Stomach (tissue), 9 donors: ENCODE measurements around the gene UBE2L5. TPM values are rescaled to one million over a fixed set of nuclear protein-coding genes. Genes with fewer than 3 reads are reported as not detected.

Source experiments
- DNase-seq, 2 donors: peaks; one replicate each; pipeline versions ENCODE4 v3.0.0 to v3.0.0-alpha.2; 2013 to 2019
- H3K27ac ChIP-seq, 5 donors: fragments of 200-600 bp in 4 of 5; sonication (generic) in 4 of 5; one replicate each; pipeline ENCODE4 v1.5.1; 2013 to 2019; ENCODE audit warnings: mild to moderate bottlenecking in 1 of 5, moderate library complexity in 1 of 5
- H3K27me3 ChIP-seq, 3 donors: fragments of 200-600 bp; sonication (generic); one replicate each; pipeline ENCODE4 v1.5.1; 2017 to 2019; ENCODE audit warnings: mixed run types in 1 of 3
- H3K36me3 ChIP-seq, 4 donors: fragments of 200-600 bp; sonication (generic); 1 replicate in 3 of 4; 2 replicates in 1 of 4; pipeline ENCODE4 v1.5.1; 2016 to 2019
- H3K4me1 ChIP-seq, 4 donors: fragments of 200-600 bp; sonication (generic); one replicate each; pipeline ENCODE4 v1.5.1; 2016 to 2019
- H3K4me3 ChIP-seq, 4 donors: fragments of 200-600 bp; sonication (generic) in 3 of 4; one replicate each; pipeline ENCODE4 v1.5.1; 2016 to 2019; ENCODE audit warnings: mild to moderate bottlenecking in 1 of 4
- H3K9me3 ChIP-seq, 4 donors: fragments of 200-600 bp; sonication (generic); one replicate each; pipeline ENCODE4 v1.5.1; 2016 to 2019
- EP300 ChIP-seq: sonication (generic); formaldehyde crosslinking; IDR thresholded peaks from one replicate; pipeline ENCODE4 v1.6.1; 2017; ENCODE audit warnings: antibody characterized with exemption
- POLR2A ChIP-seq, 4 donors: fragments of 450-650 bp; IDR thresholded peaks; one replicate each; pipeline ENCODE4 v1.6.1; 2016; ENCODE audit warnings: antibody characterized with exemption in 4 of 4, control low read depth in 2 of 4, mild to moderate bottlenecking in 1 of 4, moderate library complexity in 1 of 4
- POLR2AphosphoS5 ChIP-seq, 3 donors: sonication (generic); formaldehyde crosslinking; IDR thresholded peaks; one replicate each; pipeline ENCODE4 v1.6.1; 2016; ENCODE audit warnings: antibody characterized with exemption in 3 of 3
- WGBS, 5 donors: extraction: QIAGEN DNeasy Blood & Tissue Kit in 3 of 5; methylation state at CpG; one replicate each; pipeline versions ENCODE4 v1.1.5 to v1.1.7; 2013 to 2018; 5-methylcytosine and 5-hydroxymethylcytosine counted together
- intact Hi-C: fragments of 100-400 bp; cut with DNase I; formaldehyde crosslinking; loops from one replicate; pipeline ENCODE4 v1.15.1; 2023; ENCODE audit warnings: low total_unique reads
- polyA plus RNA-seq, 3 donors: library from polyadenylated mRNA; stranded (reverse); fragments of 200-250 nt; gene quantifications; one replicate each; pipeline ENCODE4 v1.2.3, GENCODE V29; 2013
- total RNA-seq, 5 donors: library from RNA; depleted of rRNA; stranded (reverse); fragments of >200 nt; gene quantifications; one replicate each; pipeline versions ENCODE4 v1.1.0 to v1.2.3, GENCODE V29; 2014 to 2016
- TF ChIP-seq, protein P1 (sequence below), 7 experiments: fragments of 450-650 bp in 4 of 7; fragments of 200-600 bp in 3 of 7; sonication (generic) in 3 of 7; IDR thresholded peaks; one replicate each; pipeline ENCODE4 v1.5.1; 2016 to 2019; ENCODE audit warnings: antibody characterized with exemption in 7 of 7, control low read depth in 2 of 7, mild to moderate bottlenecking in 1 of 7
- donor health status: healthy with polysubstance abuse.
- donor health status: Bipolar disorder and iron deficiency.
- donor health status: healthy.

The UBE2L5 gene
- total and polyA plus RNA-seq, 8 donors = not detected

DNA sequence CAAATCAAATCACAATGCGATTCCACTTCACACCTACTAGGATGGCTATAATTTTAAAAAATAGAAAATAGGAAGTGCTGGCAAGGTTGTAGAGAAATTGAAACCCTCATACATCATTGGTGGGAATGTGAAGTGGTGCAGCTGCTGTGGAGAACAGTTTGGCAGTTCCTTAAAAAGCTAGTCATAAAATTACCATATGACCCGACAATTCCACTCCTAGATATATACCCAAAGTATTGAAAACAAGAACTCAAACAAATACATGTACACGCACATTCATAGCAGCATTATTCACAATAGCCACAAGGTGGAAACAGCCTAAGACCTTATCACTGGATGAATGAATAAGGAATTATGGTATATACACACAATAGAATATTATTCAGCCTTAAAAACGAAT lies 31.4 kb downstream of the UBE2L5 start:
- H3K27ac ChIP-seq = no peak overlapping the region
- TF ChIP-seq, protein P1, sequence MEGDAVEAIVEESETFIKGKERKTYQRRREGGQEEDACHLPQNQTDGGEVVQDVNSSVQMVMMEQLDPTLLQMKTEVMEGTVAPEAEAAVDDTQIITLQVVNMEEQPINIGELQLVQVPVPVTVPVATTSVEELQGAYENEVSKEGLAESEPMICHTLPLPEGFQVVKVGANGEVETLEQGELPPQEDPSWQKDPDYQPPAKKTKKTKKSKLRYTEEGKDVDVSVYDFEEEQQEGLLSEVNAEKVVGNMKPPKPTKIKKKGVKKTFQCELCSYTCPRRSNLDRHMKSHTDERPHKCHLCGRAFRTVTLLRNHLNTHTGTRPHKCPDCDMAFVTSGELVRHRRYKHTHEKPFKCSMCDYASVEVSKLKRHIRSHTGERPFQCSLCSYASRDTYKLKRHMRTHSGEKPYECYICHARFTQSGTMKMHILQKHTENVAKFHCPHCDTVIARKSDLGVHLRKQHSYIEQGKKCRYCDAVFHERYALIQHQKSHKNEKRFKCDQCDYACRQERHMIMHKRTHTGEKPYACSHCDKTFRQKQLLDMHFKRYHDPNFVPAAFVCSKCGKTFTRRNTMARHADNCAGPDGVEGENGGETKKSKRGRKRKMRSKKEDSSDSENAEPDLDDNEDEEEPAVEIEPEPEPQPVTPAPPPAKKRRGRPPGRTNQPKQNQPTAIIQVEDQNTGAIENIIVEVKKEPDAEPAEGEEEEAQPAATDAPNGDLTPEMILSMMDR (IDR thresholded peaks at IDR 0.05) = no peak
- TF ChIP-seq POLR2A (IDR thresholded peaks at IDR 0.05) (no peak), EP300 (no peak), POLR2AphosphoS5 (IDR thresholded peaks at IDR 0.05) (no peak)
- H3K27me3 ChIP-seq = no peaks in the 10 kb centered on the region
- peaks cover 0 to 6% (median under 1%) of the 10 kb centered on the region in 4 donors for H3K4me1 ChIP-seq
- peak in 1 of 2 donors; percentile 13 for DNase-seq
- H3K4me3 ChIP-seq = no peak overlapping the region
- 82 to 86% (median 84%) methylated on average over 4 of the region's 4 CpGs for WGBS, 5 donors
- intact Hi-C loops = no loop called here
- peaks cover 5 to 10% (median 9%) of the 10 kb centered on the region in 4 donors for H3K36me3 ChIP-seq
- no peaks in the 10 kb centered on the region for H3K9me3 ChIP-seq

DNA sequence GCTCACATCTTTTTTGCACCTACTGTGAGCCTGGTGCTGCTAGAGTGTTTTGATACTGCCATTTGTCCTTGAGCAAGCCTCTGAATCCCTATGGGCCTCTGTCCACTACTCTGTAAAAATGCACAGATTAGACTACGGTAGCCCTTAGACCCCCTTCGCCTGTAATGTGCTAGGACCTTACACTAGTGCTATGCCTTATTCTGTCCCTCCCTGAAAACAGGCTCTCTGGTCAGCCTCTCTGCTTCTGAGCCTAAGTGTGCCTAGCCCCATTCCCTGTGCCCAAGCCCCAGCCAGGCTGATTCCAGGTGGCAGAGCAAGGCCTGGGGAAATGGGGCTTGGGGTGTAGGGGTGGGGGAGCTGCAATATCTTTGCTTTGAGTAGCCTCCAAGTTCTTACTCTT lies 32.7 kb downstream of the UBE2L5 start:
- Histone ChIP-seq H3K27ac (no peak overlapping the region), H3K4me1 (peaks cover 0 to 12% (median 3%) of the 10 kb centered on the region in 4 donors), H3K4me3 (no peak overlapping the region), H3K36me3 (peaks cover 5 to 22% (median 12%) of the 10 kb centered on the region in 4 donors), H3K9me3 (no peaks in the 10 kb centered on the region), H3K27me3 (no peaks in the 10 kb centered on the region)
- WGBS, 5 donors = 85 to 97% (median 91%) methylated on average over 2 of the region's 2 CpGs
- intact Hi-C loops = no loop called here
- no peak for TF ChIP-seq POLR2A (IDR thresholded peaks at IDR 0.05)
- TF ChIP-seq POLR2AphosphoS5 (IDR thresholded peaks at IDR 0.05) = no peak
- TF ChIP-seq, protein P1 (IDR thresholded peaks at IDR 0.05) = no peak
- no peak for TF ChIP-seq EP300
- no peak for DNase-seq

DNA sequence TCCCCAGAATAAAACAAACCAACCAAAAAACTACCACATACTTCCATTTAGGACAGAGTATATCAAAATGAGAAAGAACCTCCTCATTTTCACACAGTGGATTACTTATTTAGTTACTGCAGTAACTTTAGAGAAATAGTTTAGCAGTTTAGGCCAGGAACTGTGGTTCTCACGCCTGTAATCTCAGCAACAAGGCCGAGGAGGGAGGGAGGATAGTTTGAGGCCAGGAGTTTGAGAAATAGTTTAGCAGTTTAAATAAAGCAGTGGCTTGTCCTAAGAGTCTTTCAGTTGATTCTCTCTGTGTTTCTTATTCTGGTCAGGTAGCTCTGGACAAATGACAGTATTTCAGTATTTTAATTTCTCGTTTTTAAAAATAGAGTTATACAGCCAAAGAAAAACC lies 34.0 kb downstream of the UBE2L5 start:
- 33 to 67% (median 53%) methylated on average over 3 of the region's 3 CpGs for WGBS, 5 donors
- Histone ChIP-seq H3K4me3 (no peak overlapping the region), H3K27me3 (no peaks in the 10 kb centered on the region), H3K9me3 (no peaks in the 10 kb centered on the region), H3K36me3 (peaks cover 5 to 25% (median 13%) of the 10 kb centered on the region in 4 donors), H3K27ac (peak overlapping the region in 1 of 5 donors; percentile 4), H3K4me1 (peaks cover 0 to 13% (median 3%) of the 10 kb centered on the region in 4 donors)
- no peak for DNase-seq
- TF ChIP-seq, protein P1 (IDR thresholded peaks at IDR 0.05) = no peak
- no peak for TF ChIP-seq EP300
- no peak for TF ChIP-seq POLR2AphosphoS5 (IDR thresholded peaks at IDR 0.05)
- TF ChIP-seq POLR2A (IDR thresholded peaks at IDR 0.05) = no peak
- intact Hi-C loops = no loop called here

DNA sequence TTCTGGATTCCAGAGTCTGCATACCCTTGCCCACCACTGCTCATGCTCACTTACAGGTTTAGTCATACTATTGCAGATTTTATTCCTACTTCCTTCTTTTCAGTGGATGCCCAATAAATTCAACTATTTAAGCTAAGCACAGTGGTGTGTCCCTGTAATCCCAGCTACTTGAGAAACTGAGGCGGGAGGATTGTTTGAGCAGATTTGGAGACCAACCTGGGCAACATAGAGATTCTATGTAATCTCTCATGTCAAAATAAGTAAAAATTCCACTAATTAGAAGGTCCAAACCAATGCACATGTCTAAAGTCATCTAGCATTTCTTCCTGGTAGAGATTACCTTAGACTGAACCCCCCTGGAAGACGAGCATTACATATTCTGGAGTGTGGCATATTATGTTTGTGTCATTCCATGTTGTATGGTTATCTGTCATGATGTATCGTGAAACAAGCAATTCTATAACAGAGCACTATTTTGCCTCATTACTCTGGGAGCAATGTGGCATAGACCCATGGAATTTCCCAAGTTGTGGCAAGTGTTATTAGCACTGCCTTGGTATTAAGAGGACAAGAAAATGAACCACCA lies 35.1 kb downstream of the UBE2L5 start:
- no peak for DNase-seq
- no peak overlapping the region for H3K27ac ChIP-seq
- intact Hi-C loops = no loop called here
- no peak overlapping the region for H3K4me3 ChIP-seq
- H3K9me3 ChIP-seq = no peaks in the 10 kb centered on the region
- H3K36me3 ChIP-seq = peaks cover 5 to 36% (median 24%) of the 10 kb centered on the region in 4 donors
- WGBS, 5 donors = 58 to 89% (median 83%) methylated on average over 3 of the region's 3 CpGs
- TF ChIP-seq POLR2AphosphoS5 (IDR thresholded peaks at IDR 0.05) (no peak), POLR2A (IDR thresholded peaks at IDR 0.05) (no peak), EP300 (no peak)
- TF ChIP-seq, protein P1 (IDR thresholded peaks at IDR 0.05) = no peak
- H3K27me3 ChIP-seq = no peaks in the 10 kb centered on the region
- H3K4me1 ChIP-seq = peaks cover 6 to 24% (median 14%) of the 10 kb centered on the region in 4 donors
